Measurements from ENCODE around the gene TRIM44.

Gene TRIM44

DNA sequence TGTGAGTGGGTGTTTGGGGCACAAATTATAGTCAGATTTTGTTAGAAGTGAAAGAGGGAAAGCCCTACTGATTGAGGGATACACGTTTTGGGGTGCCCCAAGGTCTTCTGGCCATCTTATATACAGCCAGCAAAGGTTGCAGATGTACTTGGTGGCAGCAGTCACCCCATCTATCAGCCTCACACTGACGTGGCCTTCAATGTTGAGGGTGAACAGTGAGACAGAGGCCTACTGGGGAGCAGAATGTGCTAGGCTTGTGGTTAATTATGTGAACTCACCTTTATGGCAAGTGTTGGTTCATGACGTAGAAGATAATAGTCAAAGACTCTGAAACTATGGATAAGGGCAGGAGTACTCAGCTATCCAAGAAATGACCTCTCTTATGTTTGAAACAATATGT lies 121.2 kb downstream of the TRIM44 start:
- H3K27me3 ChIP-seq (ENCODE audit: control insufficient read depth, low read length): no peaks in the 10 kb centered on the region
- no peaks in the 10 kb centered on the region for H4K20me1 ChIP-seq (ENCODE audit: control insufficient read depth, insufficient read depth, low read depth, low read length)
- H3K36me3 ChIP-seq (ENCODE audit: control insufficient read depth, low read length): no peaks in the 10 kb centered on the region
- H3F3A ChIP-seq (ENCODE audit: control insufficient read depth, insufficient read depth): no peaks in the 10 kb centered on the region
- H3K79me2 ChIP-seq (ENCODE audit: control insufficient read depth, low read length): no peaks in the 10 kb centered on the region
- no peak for TF ChIP-seq EZH2phosphoT487 (IDR thresholded peaks at IDR 0.05; ENCODE audit: borderline replicate concordance, low read length)
- TF ChIP-seq, protein P1, sequence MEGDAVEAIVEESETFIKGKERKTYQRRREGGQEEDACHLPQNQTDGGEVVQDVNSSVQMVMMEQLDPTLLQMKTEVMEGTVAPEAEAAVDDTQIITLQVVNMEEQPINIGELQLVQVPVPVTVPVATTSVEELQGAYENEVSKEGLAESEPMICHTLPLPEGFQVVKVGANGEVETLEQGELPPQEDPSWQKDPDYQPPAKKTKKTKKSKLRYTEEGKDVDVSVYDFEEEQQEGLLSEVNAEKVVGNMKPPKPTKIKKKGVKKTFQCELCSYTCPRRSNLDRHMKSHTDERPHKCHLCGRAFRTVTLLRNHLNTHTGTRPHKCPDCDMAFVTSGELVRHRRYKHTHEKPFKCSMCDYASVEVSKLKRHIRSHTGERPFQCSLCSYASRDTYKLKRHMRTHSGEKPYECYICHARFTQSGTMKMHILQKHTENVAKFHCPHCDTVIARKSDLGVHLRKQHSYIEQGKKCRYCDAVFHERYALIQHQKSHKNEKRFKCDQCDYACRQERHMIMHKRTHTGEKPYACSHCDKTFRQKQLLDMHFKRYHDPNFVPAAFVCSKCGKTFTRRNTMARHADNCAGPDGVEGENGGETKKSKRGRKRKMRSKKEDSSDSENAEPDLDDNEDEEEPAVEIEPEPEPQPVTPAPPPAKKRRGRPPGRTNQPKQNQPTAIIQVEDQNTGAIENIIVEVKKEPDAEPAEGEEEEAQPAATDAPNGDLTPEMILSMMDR (IDR thresholded peaks at IDR 0.05; ENCODE audit: low read depth, low read length, poor library complexity, severe bottlenecking): no peak
- no peak overlapping the region for H3K4me2 ChIP-seq (ENCODE audit: low read length)
- H3K9me3 ChIP-seq (ENCODE audit: control insufficient read depth, insufficient read depth, low read length): no peaks in the 10 kb centered on the region; the same call in 1 of the 2 replicates
- H3K9me2 ChIP-seq (replicated peaks; ENCODE audit: control insufficient read depth, low read length): no peaks in the 10 kb centered on the region
- H3K4me1 ChIP-seq (ENCODE audit: control insufficient read depth, low read length): no peaks in the 10 kb centered on the region
- H3K27ac ChIP-seq (ENCODE audit: low read depth, low read length): no peak overlapping the region
- H3K4me3 ChIP-seq (ENCODE audit: low read length): no peak overlapping the region

- no peak overlapping the region for H3K27ac ChIP-seq (ENCODE audit: low read depth, low read length)
- no peaks in the 10 kb centered on the region for H3F3A ChIP-seq (ENCODE audit: control insufficient read depth, insufficient read depth)
- H3K9me2 ChIP-seq (replicated peaks; ENCODE audit: control insufficient read depth, low read length): no peaks in the 10 kb centered on the region
- TF ChIP-seq, protein P1 (IDR thresholded peaks at IDR 0.05; ENCODE audit: low read depth, low read length, poor library complexity, severe bottlenecking): no peak
- no peak for TF ChIP-seq EZH2phosphoT487 (IDR thresholded peaks at IDR 0.05; ENCODE audit: borderline replicate concordance, low read length)
- H3K36me3 ChIP-seq (ENCODE audit: control insufficient read depth, low read length): no peaks in the 10 kb centered on the region
- H3K27me3 ChIP-seq (ENCODE audit: control insufficient read depth, low read length): no peaks in the 10 kb centered on the region
- no peaks in the 10 kb centered on the region for H3K9me3 ChIP-seq (ENCODE audit: control insufficient read depth, insufficient read depth, low read length)
- no peak overlapping the region for H3K4me2 ChIP-seq (ENCODE audit: low read length)
- no peaks in the 10 kb centered on the region for H4K20me1 ChIP-seq (ENCODE audit: control insufficient read depth, insufficient read depth, low read depth, low read length)
- H3K4me3 ChIP-seq (ENCODE audit: low read length): no peak overlapping the region
- no peaks in the 10 kb centered on the region for H3K79me2 ChIP-seq (ENCODE audit: control insufficient read depth, low read length)
- H3K4me1 ChIP-seq (ENCODE audit: control insufficient read depth, low read length): no peaks in the 10 kb centered on the region
These were observed 122.1 kb downstream of the TRIM44 start for GRCh38 chr11:35784699-35785098.

DNA sequence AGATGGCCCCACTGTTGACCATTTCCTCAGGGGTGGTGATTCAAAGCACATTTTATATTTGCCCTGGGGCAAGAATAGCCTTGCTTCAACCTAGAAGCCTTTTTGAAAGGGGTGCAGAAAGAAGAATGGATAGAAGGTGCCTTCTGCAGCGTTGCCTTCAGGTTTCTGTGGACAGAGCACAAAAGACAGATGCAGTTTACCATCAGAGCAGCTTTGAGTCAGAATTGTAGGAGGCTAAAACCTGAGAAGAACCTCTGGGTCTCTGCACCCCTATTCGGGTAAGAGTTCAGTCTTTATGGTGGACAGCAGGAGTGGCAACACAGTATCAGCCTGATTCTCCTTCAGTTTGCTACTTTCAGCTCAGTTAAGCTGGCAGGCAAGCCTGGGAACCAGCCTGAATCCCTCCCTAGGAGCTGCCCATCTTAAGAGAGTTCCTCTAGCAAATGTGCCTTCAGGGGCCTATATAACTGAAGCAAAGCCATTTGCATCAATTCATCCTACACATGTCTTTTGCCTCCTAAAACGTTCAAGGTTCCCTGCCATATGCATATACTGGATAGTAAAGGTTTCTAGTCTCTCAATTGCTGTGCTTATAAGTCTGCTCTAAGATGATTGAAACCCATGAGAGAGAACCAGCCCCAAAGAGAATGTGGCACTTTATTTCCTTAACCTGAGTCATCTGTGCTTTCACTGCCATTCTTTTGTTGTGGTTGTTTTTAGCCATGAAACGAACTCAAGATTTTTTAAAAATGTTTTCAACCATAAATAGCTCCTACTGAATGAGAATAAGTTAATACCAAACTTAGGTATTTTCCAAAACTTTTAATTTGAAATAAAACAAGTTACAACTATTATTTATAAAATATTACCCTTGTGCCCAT lies 123.0 kb downstream of the TRIM44 start:
- Histone ChIP-seq H3K4me2 (ENCODE audit: low read length) (no peak overlapping the region), H3K4me3 (ENCODE audit: low read length) (no peak overlapping the region), H3K9me2 (replicated peaks; ENCODE audit: control insufficient read depth, low read length) (no peaks in the 10 kb centered on the region), H3K27me3 (ENCODE audit: control insufficient read depth, low read length) (no peaks in the 10 kb centered on the region), H3K9me3 (ENCODE audit: control insufficient read depth, insufficient read depth, low read length) (no peaks in the 10 kb centered on the region), H3F3A (ENCODE audit: control insufficient read depth, insufficient read depth) (no peaks in the 10 kb centered on the region), H3K27ac (ENCODE audit: low read depth, low read length) (no peak overlapping the region), H3K4me1 (ENCODE audit: control insufficient read depth, low read length) (no peaks in the 10 kb centered on the region), H3K79me2 (ENCODE audit: control insufficient read depth, low read length) (no peaks in the 10 kb centered on the region), H3K36me3 (ENCODE audit: control insufficient read depth, low read length) (no peaks in the 10 kb centered on the region), H4K20me1 (ENCODE audit: control insufficient read depth, insufficient read depth, low read depth, low read length) (no peaks in the 10 kb centered on the region)
- TF ChIP-seq, protein P1 (IDR thresholded peaks at IDR 0.05; ENCODE audit: low read depth, low read length, poor library complexity, severe bottlenecking): no peak
- no peak for TF ChIP-seq EZH2phosphoT487 (IDR thresholded peaks at IDR 0.05; ENCODE audit: borderline replicate concordance, low read length)
